Small intestine (tissue), 7 donors: ENCODE results near the gene LCN2. TPM values are rescaled to one million over a fixed set of nuclear protein-coding genes. Genes with fewer than 3 reads are reported as not detected.

Source experiments
- DNase-seq, 2 donors: peaks; one replicate each; pipeline versions ENCODE4 v3.0.0 to v3.0.0-alpha.2; 2013
- FAIRE-seq: peaks from 2 replicates; lab custom pipeline; 2012; peaks lifted over from hg19 to GRCh38; lab: Jason Lieb, UNC
- H3K27ac ChIP-seq, 3 donors: one replicate each; pipeline ENCODE4 v1.5.1; 2013; ENCODE audit warnings: low read length in 2 of 3, mild to moderate bottlenecking in 2 of 3, control low read depth in 1 of 3, inconsistent platforms in 1 of 3, low read depth in 1 of 3, moderate library complexity in 1 of 3
- H3K27me3 ChIP-seq, 3 donors: one replicate each; pipeline ENCODE4 v1.6.1; 2013; ENCODE audit warnings: low read length in 3 of 3, inconsistent platforms in 1 of 3; ENCODE audit not compliant: control insufficient read depth in 3 of 3, insufficient read depth in 3 of 3
- H3K36me3 ChIP-seq, 3 donors: one replicate each; pipeline ENCODE4 v1.6.1; 2013; ENCODE audit warnings: low read length in 3 of 3, inconsistent platforms in 1 of 3, low read depth in 1 of 3, mild to moderate bottlenecking in 1 of 3, moderate library complexity in 1 of 3; ENCODE audit not compliant: control insufficient read depth in 3 of 3, insufficient read depth in 2 of 3
- H3K4me1 ChIP-seq, 3 donors: one replicate each; pipeline ENCODE4 v1.6.1; 2013; ENCODE audit warnings: low read length in 2 of 3, inconsistent platforms in 1 of 3, low read depth in 1 of 3, mild to moderate bottlenecking in 1 of 3, moderate library complexity in 1 of 3; ENCODE audit not compliant: control insufficient read depth in 3 of 3, insufficient read depth in 2 of 3
- H3K4me3 ChIP-seq, 3 donors: one replicate each; pipeline ENCODE4 v1.5.1; 2013; ENCODE audit warnings: low read length in 3 of 3, control low read depth in 1 of 3, inconsistent platforms in 1 of 3, low read depth in 1 of 3, mild to moderate bottlenecking in 1 of 3, moderate library complexity in 1 of 3
- H3K9me3 ChIP-seq, 2 donors: one replicate each; pipeline ENCODE4 v1.6.1; 2013; ENCODE audit warnings: low read depth in 1 of 2, low read length in 1 of 2; ENCODE audit not compliant: control insufficient read depth in 2 of 2, insufficient read depth in 1 of 2
- WGBS, 3 donors: extraction: QIAGEN DNeasy Blood & Tissue Kit; methylation state at CpG; one replicate each; pipeline ENCODE4 v1.1.7; 2013; 5-methylcytosine and 5-hydroxymethylcytosine counted together
- polyA plus RNA-seq, 4 donors: library from polyadenylated mRNA; stranded (reverse) in 3 of 4; unstranded in 1 of 4; fragments of 200-250 nt in 3 of 4; fragments of 120-200 nt in 1 of 4; gene quantifications; one replicate each; pipeline versions ENCODE4 v1.2.1 to v1.2.3, GENCODE V29; 2013
- donor health status: healthy with polysubstance abuse.
- donor health status: control.
- donor health status: control.
- donor health status: Bipolar disorder and iron deficiency.
- donor health status: healthy.

The LCN2 gene
- polyA plus RNA-seq, 4 donors, result 1.6 to 582 (median 3.7) TPM

- FAIRE-seq, result no peak
- 89 to 95% (median 92%) methylated on average over 8 of the region's 8 CpGs for WGBS, 3 donors
- no peaks in the 10 kb centered on the region for H3K27me3 ChIP-seq
These were observed 2.6 kb upstream of the LCN2 start for GRCh38 chr9:128146591-128147120.

GRCh38 chr9:128148509-128149000 is 698 bp upstream of the LCN2 start:
- Histone ChIP-seq H3K27ac (peak overlapping the region; percentile 18 to 97 (median 82)), H3K4me3 (no peak overlapping the region), H3K27me3 (no peaks in the 10 kb centered on the region), H3K36me3 (no peaks in the 10 kb centered on the region), H3K4me1 (peaks cover 0 to 44% (median 4%) of the 10 kb centered on the region in 3 donors), H3K9me3 (no peaks in the 10 kb centered on the region)
- no peak for FAIRE-seq
- DNase-seq, result no peak
- 75 to 78% (median 75%) methylated on average over 5 of the region's 5 CpGs for WGBS, 3 donors

More at GRCh38 chr9:128146591-128147120, 2.6 kb upstream of the LCN2 start:
- Histone ChIP-seq H3K27ac (no peak overlapping the region), H3K36me3 (no peaks in the 10 kb centered on the region), H3K4me3 (no peak overlapping the region), H3K4me1 (peaks cover 0 to 44% (median 4%) of the 10 kb centered on the region in 3 donors), H3K9me3 (no peaks in the 10 kb centered on the region)
- DNase-seq, result no peak

DNA sequence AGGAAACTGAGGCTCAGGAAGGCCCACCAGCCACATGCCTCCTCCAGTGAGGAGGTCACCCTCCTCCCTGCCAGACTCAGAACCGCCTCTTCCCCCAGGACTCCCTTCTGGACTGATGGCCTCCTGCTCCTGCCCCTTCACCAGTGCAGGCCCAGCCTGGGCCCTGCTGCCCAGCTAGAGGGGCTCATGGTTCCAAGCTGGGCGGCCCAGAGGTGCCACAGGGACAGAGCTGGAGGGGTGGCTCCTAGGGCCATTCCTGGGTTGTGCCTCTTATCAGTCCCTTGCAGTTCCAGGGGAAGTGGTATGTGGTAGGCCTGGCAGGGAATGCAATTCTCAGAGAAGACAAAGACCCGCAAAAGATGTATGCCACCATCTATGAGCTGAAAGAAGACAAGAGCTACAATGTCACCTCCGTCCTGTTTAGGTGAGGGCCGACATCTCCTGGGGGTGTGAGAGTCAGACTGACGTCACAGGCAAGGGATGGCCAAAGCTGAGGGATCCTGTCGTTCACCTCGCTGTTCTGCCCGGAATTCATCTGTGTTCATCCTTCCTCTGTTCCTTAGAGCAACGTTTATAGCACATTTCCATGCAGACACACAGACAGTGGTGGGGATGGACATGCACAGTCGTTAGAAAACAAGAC is 819 bp downstream of the LCN2 start:
- H3K9me3 ChIP-seq, result no peaks in the 10 kb centered on the region
- FAIRE-seq (no peak), DNase-seq (no peak)
- peak overlapping the region in 2 of 3 donors; percentile 82 to 97 for H3K27ac ChIP-seq
- 68 to 71% (median 69%) methylated on average over 11 of the region's 11 CpGs for WGBS, 3 donors
- H3K4me1 ChIP-seq, result peaks cover 0 to 42% (median 4%) of the 10 kb centered on the region in 3 donors
- H3K36me3 ChIP-seq, result no peaks in the 10 kb centered on the region
- H3K4me3 ChIP-seq, result no peak overlapping the region
- H3K27me3 ChIP-seq, result no peaks in the 10 kb centered on the region

- Histone ChIP-seq H3K27me3 (no peaks in the 10 kb centered on the region), H3K9me3 (no peaks in the 10 kb centered on the region), H3K36me3 (no peaks in the 10 kb centered on the region), H3K4me1 (peaks cover 0 to 37% (median 4%) of the 10 kb centered on the region in 3 donors), H3K4me3 (no peak overlapping the region), H3K27ac (peak overlapping the region in 1 of 3 donors; percentile 97)
- 54 to 64% (median 59%) methylated on average over 19 of the region's 19 CpGs for WGBS, 3 donors
- FAIRE-seq (no peak), DNase-seq (peak; percentile 29 to 49)
These were observed 1.5 kb downstream of the LCN2 start for GRCh38 chr9:128150594-128151308.

DNA sequence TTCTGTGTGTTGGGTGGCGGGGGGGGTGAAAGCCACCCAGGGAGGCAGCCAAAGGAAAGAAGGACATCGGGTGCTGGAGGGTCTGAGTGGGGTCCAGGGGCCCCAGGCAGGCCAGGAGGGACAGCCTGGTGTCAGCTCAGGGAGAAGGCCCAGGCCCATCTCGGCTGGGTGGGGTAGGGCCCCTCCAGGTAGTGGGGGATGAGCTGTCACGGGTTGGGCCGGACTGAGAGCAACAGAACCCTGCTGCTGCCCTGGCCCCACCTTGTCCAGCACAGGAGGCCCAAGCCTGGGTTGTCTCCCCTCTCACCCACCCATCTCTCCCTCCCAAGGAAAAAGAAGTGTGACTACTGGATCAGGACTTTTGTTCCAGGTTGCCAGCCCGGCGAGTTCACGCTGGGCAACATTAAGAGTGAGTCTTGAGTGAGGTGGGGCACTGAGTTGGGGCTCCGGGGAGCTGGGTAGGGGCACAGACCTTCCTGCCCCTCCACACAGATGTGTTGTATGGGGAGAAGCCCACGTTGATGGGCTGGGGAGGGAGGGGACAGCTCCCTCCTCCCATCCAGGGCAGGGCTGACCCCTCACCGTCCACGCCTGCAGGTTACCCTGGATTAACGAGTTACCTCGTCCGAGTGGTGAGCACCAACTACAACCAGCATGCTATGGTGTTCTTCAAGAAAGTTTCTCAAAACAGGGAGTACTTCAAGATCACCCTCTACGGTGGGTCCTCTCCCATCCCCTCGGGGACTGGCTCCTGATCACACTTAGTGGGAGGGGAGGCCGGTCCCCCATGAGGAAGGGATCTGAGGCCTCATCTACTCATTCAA is 2.3 kb downstream of the LCN2 start:
- DNase-seq, result no peak
- no peak for FAIRE-seq
- H3K4me1 ChIP-seq, result peaks cover 0 to 32% (median 4%) of the 10 kb centered on the region in 3 donors

DNA sequence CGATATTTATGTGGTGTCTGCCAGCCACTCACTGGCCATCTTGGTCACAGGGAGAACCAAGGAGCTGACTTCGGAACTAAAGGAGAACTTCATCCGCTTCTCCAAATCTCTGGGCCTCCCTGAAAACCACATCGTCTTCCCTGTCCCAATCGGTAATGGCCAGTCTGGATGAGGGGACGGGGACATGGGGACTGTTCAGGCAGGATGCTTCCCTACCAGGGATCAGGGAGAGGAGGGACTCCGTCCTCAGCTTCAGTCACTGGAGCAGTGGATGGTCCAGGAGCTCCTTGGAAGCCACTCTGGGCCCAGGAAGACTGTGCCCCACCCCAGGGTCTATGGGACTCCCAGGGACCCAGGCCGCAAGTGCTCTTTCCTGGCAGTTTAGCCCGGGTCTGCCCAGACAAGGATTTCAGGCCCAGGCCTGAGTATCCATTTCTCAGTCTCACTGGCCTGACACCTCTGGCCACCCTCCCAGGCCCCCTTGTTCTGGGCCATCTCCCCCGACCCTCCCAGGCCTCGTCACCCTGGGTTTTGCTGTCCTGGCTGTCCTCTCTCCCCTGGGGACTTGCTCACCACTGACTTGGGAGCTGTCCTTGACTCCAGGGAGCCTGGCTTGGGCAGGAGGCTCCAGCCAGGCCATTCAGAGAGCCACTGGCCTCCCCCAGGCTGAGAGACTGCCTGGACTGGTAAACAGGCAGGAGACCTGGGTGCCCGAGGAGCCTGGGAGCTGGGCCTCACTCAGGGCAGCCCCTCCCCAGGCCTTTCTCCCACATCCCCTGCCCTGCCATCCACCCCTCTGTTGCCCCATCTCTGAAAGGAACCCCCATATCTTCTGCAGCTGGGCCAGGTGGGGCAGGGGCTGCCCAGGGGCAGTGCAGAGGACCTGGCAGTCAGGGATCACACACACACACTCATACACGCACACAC is 3.1 kb downstream of the LCN2 start:
- H3K4me1 ChIP-seq, result peaks cover 0 to 32% (median 4%) of the 10 kb centered on the region in 3 donors
- H3K27ac ChIP-seq, result no peak overlapping the region
- WGBS, 3 donors, result 91 to 95% (median 91%) methylated on average over 12 to 13 of the region's 13 CpGs
- no peak for FAIRE-seq
- no peak overlapping the region for H3K4me3 ChIP-seq
- H3K27me3 ChIP-seq, result no peaks in the 10 kb centered on the region
- H3K36me3 ChIP-seq, result no peaks in the 10 kb centered on the region
- DNase-seq, result no peak
- H3K9me3 ChIP-seq, result no peaks in the 10 kb centered on the region

More for the DNA sequence above, 2.3 kb downstream of the LCN2 start:
- Histone ChIP-seq H3K4me3 (no peak overlapping the region), H3K36me3 (no peaks in the 10 kb centered on the region), H3K27ac (no peak overlapping the region), H3K27me3 (no peaks in the 10 kb centered on the region), H3K9me3 (no peaks in the 10 kb centered on the region)
- 85 to 93% (median 88%) methylated on average over 15 to 18 of the region's 18 CpGs for WGBS, 3 donors

GRCh38 chr9:128153060-128153946 is 4.0 kb downstream of the LCN2 start:
- Histone ChIP-seq H3K27me3 (no peaks in the 10 kb centered on the region), H3K27ac (no peak overlapping the region), H3K9me3 (no peaks in the 10 kb centered on the region), H3K4me3 (no peak overlapping the region), H3K36me3 (no peaks in the 10 kb centered on the region), H3K4me1 (peaks cover 0 to 28% (median 4%) of the 10 kb centered on the region in 3 donors)
- WGBS, 3 donors, result 72 to 84% (median 80%) methylated on average over 26 of the region's 26 CpGs
- FAIRE-seq (no peak), DNase-seq (no peak)
